AG10803 (cell line): ENCODE results near the gene PHLDB1.

Source experiments
- DNase-seq: peaks from one replicate; pipeline ENCODE4 v3.0.0; 2010; ENCODE audit warnings: low read depth
- H3K4me3 ChIP-seq: 2 replicates; pipeline ENCODE4 v1.5.1; 2011; ENCODE audit warnings: mild to moderate bottlenecking, low read length, control low read depth
- CTCF ChIP-seq: conservative IDR thresholded peaks from 2 replicates; pipeline ENCODE4 v1.5.1; 2011; ENCODE audit warnings: mild to moderate bottlenecking, low read length, control low read depth, inconsistent platforms

PHLDB1 gene

GRCh38 chr11:118643142-118643994 lies 36.0 kb downstream of the PHLDB1 start:
- H3K4me3 ChIP-seq, result no peak overlapping the region
- TF ChIP-seq CTCF, result no peak
- no peak for DNase-seq

- TF ChIP-seq CTCF, result no peak
- H3K4me3 ChIP-seq, result no peak overlapping the region
- DNase-seq, result no peak
Observed at GRCh38 chr11:118643995-118644345, 36.6 kb downstream of the PHLDB1 start.

- no peak for TF ChIP-seq CTCF
- no peak overlapping the region for H3K4me3 ChIP-seq
- no peak for DNase-seq
Observed at GRCh38 chr11:118644496-118644895, 37.1 kb downstream of the PHLDB1 start.

GRCh38 chr11:118645066-118645715 lies 37.8 kb downstream of the PHLDB1 start:
- no peak for DNase-seq
- TF ChIP-seq CTCF, result no peak
- H3K4me3 ChIP-seq, result no peak overlapping the region

- DNase-seq, result no peak
- no peak overlapping the region for H3K4me3 ChIP-seq
- TF ChIP-seq CTCF, result no peak
Observed at GRCh38 chr11:118646393-118646792, 39.0 kb downstream of the PHLDB1 start.

GRCh38 chr11:118648291-118648690 lies 40.9 kb downstream of the PHLDB1 start:
- no peak for DNase-seq
- no peak for TF ChIP-seq CTCF
- no peak overlapping the region for H3K4me3 ChIP-seq

- no peak for TF ChIP-seq CTCF
- H3K4me3 ChIP-seq, result no peak overlapping the region
- no peak for DNase-seq
Observed at GRCh38 chr11:118649941-118650340, 42.5 kb downstream of the PHLDB1 start.
